ENCODE measurements around the gene CCDC50.

Gene CCDC50

GRCh38 chr3:191391861-191392808 lies 62.9 kb downstream of the CCDC50 start:
- Histone ChIP-seq H3K27ac (ENCODE audit: low read length) (no peak overlapping the region), H3K79me2 (ENCODE audit: low read length) (no peaks in the 10 kb centered on the region), H2AFZ (ENCODE audit: low read length) (no peak overlapping the region), H4K20me1 (ENCODE audit: insufficient read depth, low read length) (no peaks in the 10 kb centered on the region), H3K9me3 (replicated peaks; ENCODE audit: insufficient read depth, low read length) (no peaks in the 10 kb centered on the region), H3K36me3 (replicated peaks; ENCODE audit: insufficient read depth, low read length) (no peaks in the 10 kb centered on the region), H3K4me3 (ENCODE audit: low read length) (no peak overlapping the region), H3K27me3 (replicated peaks; ENCODE audit: insufficient read depth, low read length) (no peaks in the 10 kb centered on the region), H3K9me2 (replicated peaks; ENCODE audit: insufficient read depth, low read length) (no peaks in the 10 kb centered on the region), H3K4me2 (ENCODE audit: low read depth, low read length) (no peak overlapping the region), H3F3A (ENCODE audit: insufficient read depth, low read length) (no peaks in the 10 kb centered on the region), H3K9ac (ENCODE audit: low read length) (no peak overlapping the region), H3K4me1 (ENCODE audit: low read length) (no peaks in the 10 kb centered on the region)
- DNase-seq, result no peak
- TF ChIP-seq, protein P1, sequence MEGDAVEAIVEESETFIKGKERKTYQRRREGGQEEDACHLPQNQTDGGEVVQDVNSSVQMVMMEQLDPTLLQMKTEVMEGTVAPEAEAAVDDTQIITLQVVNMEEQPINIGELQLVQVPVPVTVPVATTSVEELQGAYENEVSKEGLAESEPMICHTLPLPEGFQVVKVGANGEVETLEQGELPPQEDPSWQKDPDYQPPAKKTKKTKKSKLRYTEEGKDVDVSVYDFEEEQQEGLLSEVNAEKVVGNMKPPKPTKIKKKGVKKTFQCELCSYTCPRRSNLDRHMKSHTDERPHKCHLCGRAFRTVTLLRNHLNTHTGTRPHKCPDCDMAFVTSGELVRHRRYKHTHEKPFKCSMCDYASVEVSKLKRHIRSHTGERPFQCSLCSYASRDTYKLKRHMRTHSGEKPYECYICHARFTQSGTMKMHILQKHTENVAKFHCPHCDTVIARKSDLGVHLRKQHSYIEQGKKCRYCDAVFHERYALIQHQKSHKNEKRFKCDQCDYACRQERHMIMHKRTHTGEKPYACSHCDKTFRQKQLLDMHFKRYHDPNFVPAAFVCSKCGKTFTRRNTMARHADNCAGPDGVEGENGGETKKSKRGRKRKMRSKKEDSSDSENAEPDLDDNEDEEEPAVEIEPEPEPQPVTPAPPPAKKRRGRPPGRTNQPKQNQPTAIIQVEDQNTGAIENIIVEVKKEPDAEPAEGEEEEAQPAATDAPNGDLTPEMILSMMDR (IDR thresholded peaks at IDR 0.05; ENCODE audit: low read length), result no peak
- TF ChIP-seq EZH2phosphoT487 (IDR thresholded peaks at IDR 0.05; ENCODE audit: low read length) (no peak), EZH2 (optimal IDR thresholded peaks at IDR 0.05; ENCODE audit: low read depth, low read length) (no peak)

GRCh38 chr3:191393146-191393545 lies 64.0 kb downstream of the CCDC50 start:
- Histone ChIP-seq H4K20me1 (ENCODE audit: insufficient read depth, low read length) (no peaks in the 10 kb centered on the region), H3F3A (ENCODE audit: insufficient read depth, low read length) (no peaks in the 10 kb centered on the region), H2AFZ (ENCODE audit: low read length) (no peak overlapping the region), H3K36me3 (replicated peaks; ENCODE audit: insufficient read depth, low read length) (no peaks in the 10 kb centered on the region), H3K9me3 (replicated peaks; ENCODE audit: insufficient read depth, low read length) (no peaks in the 10 kb centered on the region), H3K27ac (ENCODE audit: low read length) (no peak overlapping the region), H3K79me2 (ENCODE audit: low read length) (no peaks in the 10 kb centered on the region), H3K4me2 (ENCODE audit: low read depth, low read length) (no peak overlapping the region), H3K9me2 (replicated peaks; ENCODE audit: insufficient read depth, low read length) (no peaks in the 10 kb centered on the region), H3K9ac (ENCODE audit: low read length) (no peak overlapping the region), H3K4me1 (ENCODE audit: low read length) (no peaks in the 10 kb centered on the region), H3K4me3 (ENCODE audit: low read length) (no peak overlapping the region), H3K27me3 (replicated peaks; ENCODE audit: insufficient read depth, low read length) (no peaks in the 10 kb centered on the region)
- TF ChIP-seq EZH2phosphoT487 (IDR thresholded peaks at IDR 0.05; ENCODE audit: low read length) (no peak), EZH2 (optimal IDR thresholded peaks at IDR 0.05; ENCODE audit: low read depth, low read length) (no peak)
- TF ChIP-seq, protein P1 (IDR thresholded peaks at IDR 0.05; ENCODE audit: low read length), result no peak
- DNase-seq, result no peak

GRCh38 chr3:191397771-191398170 lies 68.6 kb downstream of the CCDC50 start:
- H3K27ac ChIP-seq (ENCODE audit: low read length), result no peak overlapping the region

More at GRCh38 chr3:191397771-191398170, 68.6 kb downstream of the CCDC50 start:
- no peak overlapping the region for H2AFZ ChIP-seq (ENCODE audit: low read length)
- no peak overlapping the region for H3K4me3 ChIP-seq (ENCODE audit: low read length)
- TF ChIP-seq EZH2 (optimal IDR thresholded peaks at IDR 0.05; ENCODE audit: low read depth, low read length) (no peak), EZH2phosphoT487 (IDR thresholded peaks at IDR 0.05; ENCODE audit: low read length) (no peak)
- TF ChIP-seq, protein P1 (IDR thresholded peaks at IDR 0.05; ENCODE audit: low read length), result no peak
- H3K4me1 ChIP-seq (ENCODE audit: low read length), result no peaks in the 10 kb centered on the region
- no peaks in the 10 kb centered on the region for H3K36me3 ChIP-seq (replicated peaks; ENCODE audit: insufficient read depth, low read length)
- no peak for DNase-seq
- no peaks in the 10 kb centered on the region for H4K20me1 ChIP-seq (ENCODE audit: insufficient read depth, low read length)
- H3K9me3 ChIP-seq (replicated peaks; ENCODE audit: insufficient read depth, low read length), result no peaks in the 10 kb centered on the region
- H3K79me2 ChIP-seq (ENCODE audit: low read length), result no peaks in the 10 kb centered on the region
- no peaks in the 10 kb centered on the region for H3K27me3 ChIP-seq (replicated peaks; ENCODE audit: insufficient read depth, low read length)
- no peaks in the 10 kb centered on the region for H3F3A ChIP-seq (ENCODE audit: insufficient read depth, low read length)
- no peak overlapping the region for H3K4me2 ChIP-seq (ENCODE audit: low read depth, low read length)
- H3K9me2 ChIP-seq (replicated peaks; ENCODE audit: insufficient read depth, low read length), result no peaks in the 10 kb centered on the region
- no peak overlapping the region for H3K9ac ChIP-seq (ENCODE audit: low read length)
